Measurements from ENCODE around the gene GPR55. TPM values are rescaled to one million over a fixed set of nuclear protein-coding genes. Genes with fewer than 3 reads are reported as not detected.
A peak's percentile ranks its signal among the peaks of the same experiment; 100 is the strongest.

GPR55 gene
- total RNA-seq, 1 experiment from 2014 or later: not detected

DNA sequence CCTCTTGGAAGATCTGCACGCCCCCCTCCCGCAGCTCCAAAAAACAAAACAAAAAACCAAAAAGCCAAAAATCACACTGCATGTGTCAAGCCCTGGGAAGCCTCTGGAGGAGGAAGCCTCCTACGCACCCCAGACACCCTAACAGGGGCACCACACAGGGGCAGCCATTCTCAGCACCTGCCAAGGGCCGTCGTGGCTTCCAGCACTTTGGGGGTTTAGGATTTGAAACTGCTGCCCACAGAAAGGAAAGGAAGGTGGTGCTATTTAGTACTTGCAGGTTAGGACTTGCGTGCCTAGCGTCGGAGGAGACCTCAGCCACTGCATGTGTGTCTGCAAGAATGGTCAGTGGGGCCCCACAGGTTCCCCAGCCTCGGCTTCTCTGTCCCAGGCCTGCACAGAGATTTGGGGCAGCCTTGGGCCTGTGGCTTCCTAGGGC, 419 bp upstream of the GPR55 start:
- H3K27ac ChIP-seq (ENCODE audit: insufficient read length, low read depth, low read length): no peak overlapping the region
- H2AFZ ChIP-seq (ENCODE audit: low read length): no peak overlapping the region
- H3K4me3 Mint-ChIP-seq: no peak overlapping the region
- H3K9me3 Mint-ChIP-seq: no peaks in the 10 kb centered on the region
- DNase-seq: peak; percentile 20
- H3K79me2 ChIP-seq (ENCODE audit: insufficient read depth, low read length): no peaks in the 10 kb centered on the region
- no peaks in the 10 kb centered on the region for H4K20me1 ChIP-seq (ENCODE audit: control insufficient read depth, insufficient read depth, insufficient read length)
- no peak overlapping the region for H2BK120ac ChIP-seq (ENCODE audit: low read depth, low read length, poor library complexity, severe bottlenecking)
- WGBS (ENCODE audit: extremely low coverage, insufficient read length, low lambda C conversion rate): no CpG with 5 or more reads among the region's 9 CpGs
- H3K79me1 ChIP-seq (ENCODE audit: insufficient read depth, low read depth, low read length, poor library complexity, severe bottlenecking): no peaks in the 10 kb centered on the region
- H4K8ac ChIP-seq (replicated peaks; ENCODE audit: insufficient read length, low read depth, low read length): no peak overlapping the region
- no peak overlapping the region for H3K4ac ChIP-seq (ENCODE audit: low read depth, low read length)
- no peak overlapping the region for H3K27ac Mint-ChIP-seq
- H2BK15ac ChIP-seq (ENCODE audit: low read depth, low read length): no peak overlapping the region
- H4K5ac ChIP-seq (ENCODE audit: insufficient read length, low read depth, low read length): no peak overlapping the region
- H3K4me2 ChIP-seq (ENCODE audit: insufficient read depth, insufficient read length, low read length): no peak overlapping the region
- H3K27me3 Mint-ChIP-seq (ENCODE audit: low read depth): peaks cover 4% of the 10 kb centered on the region
- no peaks in the 10 kb centered on the region for H3K4me1 ChIP-seq (ENCODE audit: insufficient read depth, low read length)
- no peak overlapping the region for H4K91ac ChIP-seq (ENCODE audit: insufficient read length, low read depth, low read length)
- no peaks in the 10 kb centered on the region for H3K9me3 ChIP-seq (ENCODE audit: control insufficient read depth, low read depth, low read length)
- no peak overlapping the region for H3K14ac ChIP-seq (ENCODE audit: insufficient read depth, low read length)
- no peak overlapping the region for H3K9ac ChIP-seq (ENCODE audit: extremely low read depth, insufficient read length, low read length)
- peaks cover 0 to 3% of the 10 kb centered on the region in 2 experiments; a peak in 3 of 4 replicates for H3K4me1 Mint-ChIP-seq
- H2BK20ac ChIP-seq (ENCODE audit: low read depth, low read length, poor library complexity, severe bottlenecking): no peak overlapping the region
- no peaks in the 10 kb centered on the region for H3K27me3 ChIP-seq (ENCODE audit: insufficient read depth, low read length)
- no peak overlapping the region for H2BK5ac ChIP-seq (ENCODE audit: insufficient read length, low read length)
- no peak overlapping the region for H2AK5ac ChIP-seq (ENCODE audit: insufficient read length, low read length)
- H3K56ac ChIP-seq (ENCODE audit: insufficient read length, low read depth, low read length): no peak overlapping the region
- no peak overlapping the region for H3K18ac ChIP-seq (ENCODE audit: insufficient read length, low read depth, low read length)
- H3T11ph ChIP-seq (ENCODE audit: low read length): no peak overlapping the region
- TF ChIP-seq, protein P1, sequence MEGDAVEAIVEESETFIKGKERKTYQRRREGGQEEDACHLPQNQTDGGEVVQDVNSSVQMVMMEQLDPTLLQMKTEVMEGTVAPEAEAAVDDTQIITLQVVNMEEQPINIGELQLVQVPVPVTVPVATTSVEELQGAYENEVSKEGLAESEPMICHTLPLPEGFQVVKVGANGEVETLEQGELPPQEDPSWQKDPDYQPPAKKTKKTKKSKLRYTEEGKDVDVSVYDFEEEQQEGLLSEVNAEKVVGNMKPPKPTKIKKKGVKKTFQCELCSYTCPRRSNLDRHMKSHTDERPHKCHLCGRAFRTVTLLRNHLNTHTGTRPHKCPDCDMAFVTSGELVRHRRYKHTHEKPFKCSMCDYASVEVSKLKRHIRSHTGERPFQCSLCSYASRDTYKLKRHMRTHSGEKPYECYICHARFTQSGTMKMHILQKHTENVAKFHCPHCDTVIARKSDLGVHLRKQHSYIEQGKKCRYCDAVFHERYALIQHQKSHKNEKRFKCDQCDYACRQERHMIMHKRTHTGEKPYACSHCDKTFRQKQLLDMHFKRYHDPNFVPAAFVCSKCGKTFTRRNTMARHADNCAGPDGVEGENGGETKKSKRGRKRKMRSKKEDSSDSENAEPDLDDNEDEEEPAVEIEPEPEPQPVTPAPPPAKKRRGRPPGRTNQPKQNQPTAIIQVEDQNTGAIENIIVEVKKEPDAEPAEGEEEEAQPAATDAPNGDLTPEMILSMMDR (conservative IDR thresholded peaks at IDR 0.05): no peak
- no peaks in the 10 kb centered on the region; a peak in 1 of 7 replicates for H3K36me3 Mint-ChIP-seq (ENCODE audit: insufficient read depth in 1 of 3, low read depth in 3 of 3)
- no peaks in the 10 kb centered on the region for H3K23me2 ChIP-seq (ENCODE audit: insufficient read length, low read depth, low read length, poor library complexity, severe bottlenecking)
- H2BK12ac ChIP-seq (ENCODE audit: insufficient read length, low read depth, low read length): no peak overlapping the region
- no peak overlapping the region for H3K23ac ChIP-seq (ENCODE audit: insufficient read length, low read depth, low read length)
